ENCODE results near the gene SSR3. TPM values are rescaled to one million over a fixed set of nuclear protein-coding genes. Genes with fewer than 3 reads are reported as not detected.
A peak's percentile ranks its signal among the peaks of the same experiment; 100 is the strongest.

The SSR3 gene
- total and polyA plus RNA-seq, 9 of the 15 experiments (the other 6 are each of a cell fraction or from before 2014, with no cell fraction given): 104 to 464 (median 307) TPM

DNA sequence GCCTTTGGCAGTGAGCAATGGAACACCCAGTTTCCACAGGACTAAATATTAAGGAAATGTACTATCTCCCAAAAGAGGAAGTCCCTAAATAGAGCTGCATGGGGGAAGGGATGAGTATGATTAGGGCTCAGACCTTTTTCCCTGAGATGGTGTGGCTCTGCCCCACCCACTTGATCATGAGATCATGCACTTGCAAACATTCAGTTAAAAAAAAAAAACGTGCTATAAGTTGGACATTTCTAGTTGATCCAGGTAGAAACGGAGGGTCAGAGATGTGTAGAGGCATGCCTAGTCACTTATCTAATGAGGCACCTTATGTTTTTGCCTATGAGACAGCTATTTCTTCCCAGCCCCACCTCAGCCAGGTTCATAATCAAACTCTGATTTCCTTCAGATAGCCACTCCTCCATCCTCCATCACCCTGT, 24.5 kb upstream of the SSR3 start (continued):
- no peak; the same call in 1 of the 2 replicates for TF ChIP-seq MAFG (tag; conservative IDR thresholded peaks at IDR 0.05)
- no peak for TF ChIP-seq CC2D1A (IDR thresholded peaks at IDR 0.05)
- no peak for TF ChIP-seq ZC3H4 (CRISPR knock-in tag; IDR thresholded peaks at IDR 0.05; ENCODE audit: borderline replicate concordance)
- TF ChIP-seq CHCHD3 (CRISPR knock-in tag; IDR thresholded peaks at IDR 0.05): no peak
- peak; percentile 70 for TF ChIP-seq LCOR (CRISPR knock-in tag; IDR thresholded peaks at IDR 0.05)
- TF ChIP-seq HDAC3 (IDR thresholded peaks at IDR 0.05; ENCODE audit: borderline replicate concordance, partially characterized antibody): no peak
- TF ChIP-seq, protein P1, sequence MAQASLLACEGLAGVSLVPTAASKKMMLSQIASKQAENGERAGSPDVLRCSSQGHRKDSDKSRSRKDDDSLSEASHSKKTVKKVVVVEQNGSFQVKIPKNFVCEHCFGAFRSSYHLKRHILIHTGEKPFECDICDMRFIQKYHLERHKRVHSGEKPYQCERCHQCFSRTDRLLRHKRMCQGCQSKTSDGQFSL (CRISPR knock-in tag; IDR thresholded peaks at IDR 0.05): no peak
- TF ChIP-seq, protein P1 (tag; IDR thresholded peaks at IDR 0.05): no peak
- no peak for TF ChIP-seq SNIP1 (IDR thresholded peaks at IDR 0.05; ENCODE audit: low read depth)
- no peak for TF ChIP-seq KDM5B (IDR thresholded peaks at IDR 0.05; ENCODE audit: insufficient replicate concordance, low read depth, low read length)
- TF ChIP-seq SNRNP70 (optimal IDR thresholded peaks at IDR 0.05; ENCODE audit: low read depth, low read length): no peak
- TF ChIP-seq POLR3A (IDR thresholded peaks at IDR 0.05; ENCODE audit: borderline replicate concordance, extremely low read depth, insufficient read depth, insufficient read length): no peak
- no peak for TF ChIP-seq PHF21A (IDR thresholded peaks at IDR 0.05; ENCODE audit: borderline replicate concordance, low read depth)
- no peak for TF ChIP-seq FOXK1 (CRISPR knock-in tag; IDR thresholded peaks at IDR 0.05; ENCODE audit: borderline replicate concordance)
- TF ChIP-seq ARHGAP35 (IDR thresholded peaks at IDR 0.05; ENCODE audit: partially characterized antibody): no peak
- TF ChIP-seq TARDBP (IDR thresholded peaks at IDR 0.05): no peak
- TF ChIP-seq, protein P2, sequence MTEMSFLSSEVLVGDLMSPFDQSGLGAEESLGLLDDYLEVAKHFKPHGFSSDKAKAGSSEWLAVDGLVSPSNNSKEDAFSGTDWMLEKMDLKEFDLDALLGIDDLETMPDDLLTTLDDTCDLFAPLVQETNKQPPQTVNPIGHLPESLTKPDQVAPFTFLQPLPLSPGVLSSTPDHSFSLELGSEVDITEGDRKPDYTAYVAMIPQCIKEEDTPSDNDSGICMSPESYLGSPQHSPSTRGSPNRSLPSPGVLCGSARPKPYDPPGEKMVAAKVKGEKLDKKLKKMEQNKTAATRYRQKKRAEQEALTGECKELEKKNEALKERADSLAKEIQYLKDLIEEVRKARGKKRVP (CRISPR knock-in tag; IDR thresholded peaks at IDR 0.05): no peak
- TF ChIP-seq, protein P3, sequence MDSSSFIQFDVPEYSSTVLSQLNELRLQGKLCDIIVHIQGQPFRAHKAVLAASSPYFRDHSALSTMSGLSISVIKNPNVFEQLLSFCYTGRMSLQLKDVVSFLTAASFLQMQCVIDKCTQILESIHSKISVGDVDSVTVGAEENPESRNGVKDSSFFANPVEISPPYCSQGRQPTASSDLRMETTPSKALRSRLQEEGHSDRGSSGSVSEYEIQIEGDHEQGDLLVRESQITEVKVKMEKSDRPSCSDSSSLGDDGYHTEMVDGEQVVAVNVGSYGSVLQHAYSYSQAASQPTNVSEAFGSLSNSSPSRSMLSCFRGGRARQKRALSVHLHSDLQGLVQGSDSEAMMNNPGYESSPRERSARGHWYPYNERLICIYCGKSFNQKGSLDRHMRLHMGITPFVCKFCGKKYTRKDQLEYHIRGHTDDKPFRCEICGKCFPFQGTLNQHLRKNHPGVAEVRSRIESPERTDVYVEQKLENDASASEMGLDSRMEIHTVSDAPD (CRISPR knock-in tag; IDR thresholded peaks at IDR 0.05): no peak
- TF ChIP-seq TCFL5 (CRISPR knock-in tag; conservative IDR thresholded peaks at IDR 0.05): no peak
- no peak for TF ChIP-seq L3MBTL2 (IDR thresholded peaks at IDR 0.05)
- TF ChIP-seq ZNF696 (CRISPR knock-in tag; conservative IDR thresholded peaks at IDR 0.05): no peak
- no peak for TF ChIP-seq YY1 (IDR thresholded peaks at IDR 0.05; ENCODE audit: borderline replicate concordance in 1 of 3, control insufficient read depth in 1 of 3, extremely low read depth in 1 of 3, insufficient read depth in 3 of 3, insufficient read length in 1 of 3, insufficient replicate concordance in 2 of 3, low read depth in 1 of 3, low read length in 2 of 3)
- no peak for TF ChIP-seq OTX1 (CRISPR knock-in tag; IDR thresholded peaks at IDR 0.05)
- TF ChIP-seq C11orf30 (IDR thresholded peaks at IDR 0.05; ENCODE audit: low read depth): peak; percentile 76
- 0 out of 2 replicates have a peak, but pooled peaks have one; percentile 21 for TF ChIP-seq FOXM1 (IDR thresholded peaks at IDR 0.05; ENCODE audit: low read depth)
- no peak for TF ChIP-seq FOXM1 (CRISPR knock-in tag; IDR thresholded peaks at IDR 0.05; ENCODE audit: low read depth)
- TF ChIP-seq ZBTB17 (CRISPR knock-in tag; IDR thresholded peaks at IDR 0.05): no peak
- no peak for TF ChIP-seq NRF1 (conservative IDR thresholded peaks at IDR 0.05 in 1 of 2, IDR thresholded peaks at IDR 0.05 in 1 of 2)
